Glomerular visceral epithelial cell (primary cell): ENCODE measurements around the gene AK8.

Experiments used
- DNase-seq: peaks from one replicate; pipeline ENCODE4 v3.0.0-alpha.2; 2016; ENCODE audit errors: extremely low spot score

The AK8 gene

GRCh38 chr9:132877824-132878694, at the start of gene AK8:
TSS of gene AK8 (minus strand) at chr9:132878284. CDS start at chr9:132878255, 29 bp downstream.
- peak; percentile 69 for DNase-seq

GRCh38 chr9:132927704-132928103, 49.6 kb upstream of the AK8 start:
- no peak for DNase-seq

- DNase-seq: no peak
Observed at GRCh38 chr9:132923346-132923902, 45.3 kb upstream of the AK8 start.

GRCh38 chr9:132919614-132920268, 41.7 kb upstream of the AK8 start:
- no peak for DNase-seq

- no peak for DNase-seq
Observed at GRCh38 chr9:132914924-132915323, 36.8 kb upstream of the AK8 start.

GRCh38 chr9:132912131-132912530, 34.0 kb upstream of the AK8 start:
- DNase-seq: no peak

- no peak for DNase-seq
Observed at GRCh38 chr9:132910376-132910775, 32.3 kb upstream of the AK8 start.

- DNase-seq: no peak
Observed at GRCh38 chr9:132909311-132909710, 31.2 kb upstream of the AK8 start.

GRCh38 chr9:132908635-132909034, 30.6 kb upstream of the AK8 start:
- no peak for DNase-seq

GRCh38 chr9:132905726-132906125, 27.6 kb upstream of the AK8 start:
- no peak for DNase-seq

GRCh38 chr9:132903574-132904492, 25.7 kb upstream of the AK8 start:
- DNase-seq: no peak

- DNase-seq: peak; percentile 83
Observed at GRCh38 chr9:132901858-132902831, 24.1 kb upstream of the AK8 start.

- no peak for DNase-seq
Observed at GRCh38 chr9:132898051-132898450, 20.0 kb upstream of the AK8 start.

- no peak for DNase-seq
Observed at GRCh38 chr9:132896906-132897305, 18.8 kb upstream of the AK8 start.

- no peak for DNase-seq
Observed at GRCh38 chr9:132896264-132896663, 18.2 kb upstream of the AK8 start.

- no peak for DNase-seq
Observed at GRCh38 chr9:132894862-132895835, 17.1 kb upstream of the AK8 start.

- DNase-seq: no peak
Observed at GRCh38 chr9:132894346-132894745, 16.3 kb upstream of the AK8 start.

GRCh38 chr9:132892400-132892799, 14.3 kb upstream of the AK8 start:
- no peak for DNase-seq

GRCh38 chr9:132888151-132888550, 10.1 kb upstream of the AK8 start:
- DNase-seq: no peak
